GM12875 (cell line): Measurements from ENCODE around the gene CLDN16.

Experiments
- H3K4me3 ChIP-seq: one replicate; pipeline ENCODE4 v1.5.1; 2011; ENCODE audit warnings: low read depth, low read length, control low read depth
- TF ChIP-seq, protein P1 (sequence below): IDR thresholded peaks from 2 replicates; pipeline ENCODE4 v1.5.1; 2011; ENCODE audit warnings: low read depth, mild to moderate bottlenecking, control low read depth, inconsistent platforms, low read length, moderate library complexity, borderline replicate concordance; ENCODE audit not compliant: insufficient read depth

CLDN16 gene

DNA sequence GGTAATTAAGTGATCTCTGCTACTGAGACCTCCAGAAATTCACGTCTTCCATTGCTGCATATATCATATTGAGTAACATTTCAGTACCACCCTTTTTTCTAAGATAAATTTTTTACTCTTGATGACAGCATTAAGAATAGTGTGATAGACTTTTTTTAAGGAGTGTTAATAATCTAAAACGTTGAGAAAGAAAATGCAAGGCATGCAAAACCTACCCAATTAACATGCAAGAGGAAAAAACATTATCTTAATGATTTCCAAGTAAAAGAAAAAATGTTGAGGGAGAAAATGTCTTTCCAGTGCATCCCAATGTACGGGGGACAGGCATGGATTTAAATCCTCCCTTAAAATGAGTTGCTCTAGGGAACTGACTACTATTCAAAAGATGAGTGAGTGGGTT lies 740 bp downstream of the CLDN16 start:
- no peak overlapping the region for H3K4me3 ChIP-seq
- TF ChIP-seq, protein P1, sequence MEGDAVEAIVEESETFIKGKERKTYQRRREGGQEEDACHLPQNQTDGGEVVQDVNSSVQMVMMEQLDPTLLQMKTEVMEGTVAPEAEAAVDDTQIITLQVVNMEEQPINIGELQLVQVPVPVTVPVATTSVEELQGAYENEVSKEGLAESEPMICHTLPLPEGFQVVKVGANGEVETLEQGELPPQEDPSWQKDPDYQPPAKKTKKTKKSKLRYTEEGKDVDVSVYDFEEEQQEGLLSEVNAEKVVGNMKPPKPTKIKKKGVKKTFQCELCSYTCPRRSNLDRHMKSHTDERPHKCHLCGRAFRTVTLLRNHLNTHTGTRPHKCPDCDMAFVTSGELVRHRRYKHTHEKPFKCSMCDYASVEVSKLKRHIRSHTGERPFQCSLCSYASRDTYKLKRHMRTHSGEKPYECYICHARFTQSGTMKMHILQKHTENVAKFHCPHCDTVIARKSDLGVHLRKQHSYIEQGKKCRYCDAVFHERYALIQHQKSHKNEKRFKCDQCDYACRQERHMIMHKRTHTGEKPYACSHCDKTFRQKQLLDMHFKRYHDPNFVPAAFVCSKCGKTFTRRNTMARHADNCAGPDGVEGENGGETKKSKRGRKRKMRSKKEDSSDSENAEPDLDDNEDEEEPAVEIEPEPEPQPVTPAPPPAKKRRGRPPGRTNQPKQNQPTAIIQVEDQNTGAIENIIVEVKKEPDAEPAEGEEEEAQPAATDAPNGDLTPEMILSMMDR = no peak

DNA sequence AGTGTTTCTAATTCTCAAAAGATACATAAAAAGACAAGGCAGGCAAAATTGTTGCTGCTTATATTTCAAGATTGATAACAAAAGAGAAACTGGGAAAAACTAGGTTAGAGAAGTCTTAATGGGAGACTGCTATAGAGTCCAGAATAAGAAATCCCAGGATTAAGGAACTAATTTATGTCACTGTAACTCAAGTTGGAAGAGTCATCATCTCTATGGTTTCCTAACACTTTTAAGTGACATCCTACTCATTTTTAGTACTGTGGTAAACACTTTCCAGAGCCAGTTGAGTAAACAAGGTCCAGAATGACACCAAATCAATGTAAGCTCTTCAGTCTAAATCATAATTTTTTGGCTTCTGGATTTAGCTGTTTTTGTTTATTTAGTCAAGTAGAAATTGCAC lies 8.0 kb downstream of the CLDN16 start:
- no peak overlapping the region for H3K4me3 ChIP-seq
- TF ChIP-seq, protein P1 = no peak

DNA sequence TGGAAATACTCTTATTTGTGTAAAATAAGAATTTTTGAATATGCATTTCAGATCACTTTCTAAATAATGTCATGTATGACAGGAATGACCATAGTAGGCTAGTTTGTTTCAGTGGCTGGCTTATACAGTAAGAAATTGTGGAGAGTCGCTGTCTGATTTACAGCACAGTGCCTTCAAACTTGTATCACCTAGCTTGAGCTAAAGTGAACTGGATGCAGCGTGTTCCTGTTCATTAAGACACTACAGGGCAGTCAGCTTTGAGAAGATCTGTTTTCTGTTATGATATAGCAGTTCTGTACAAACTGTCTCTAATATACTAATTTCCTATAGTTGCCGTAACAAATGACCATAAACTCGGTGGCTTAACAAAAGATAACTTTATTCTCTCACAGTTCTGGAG lies 9.9 kb downstream of the CLDN16 start:
- H3K4me3 ChIP-seq = no peak overlapping the region
- TF ChIP-seq, protein P1 = no peak

DNA sequence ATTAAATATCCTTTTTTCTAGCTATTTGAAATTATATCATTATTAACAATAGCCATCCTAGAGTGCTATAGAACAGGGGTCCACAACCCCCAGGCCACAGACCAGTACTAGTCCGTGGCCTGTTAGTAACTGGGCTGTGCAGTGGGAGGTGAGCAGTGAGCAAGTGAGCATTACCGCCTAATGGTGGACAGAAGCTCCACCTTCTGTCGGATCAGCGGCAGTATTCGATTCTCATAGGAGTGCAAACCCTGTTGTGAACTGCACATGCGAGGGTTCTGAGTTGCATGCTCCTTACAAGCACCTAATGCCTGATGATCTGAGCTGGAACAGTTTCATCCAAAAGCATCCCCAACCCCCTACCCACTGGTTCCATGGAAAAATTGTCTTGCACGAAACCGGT lies 11.7 kb downstream of the CLDN16 start:
- TF ChIP-seq, protein P1 = no peak
- H3K4me3 ChIP-seq = no peak overlapping the region

DNA sequence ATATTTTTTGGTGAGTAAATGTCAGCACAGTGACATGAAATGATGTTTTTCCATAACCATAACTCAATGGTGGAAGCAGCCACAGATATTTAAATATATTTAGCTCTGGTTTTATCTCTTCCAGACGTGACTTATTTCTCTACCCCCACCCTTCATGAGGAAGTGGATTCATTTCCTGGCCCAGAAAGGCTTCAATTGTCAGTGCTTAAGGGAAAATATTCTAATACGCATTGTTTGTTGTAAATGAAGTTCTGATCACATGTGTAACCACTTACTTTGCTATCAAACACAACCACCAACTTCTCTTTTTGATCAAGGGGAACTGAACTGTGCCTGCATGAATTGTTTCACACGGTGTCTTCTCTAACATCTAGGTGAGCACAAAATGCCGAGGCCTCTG lies 14.0 kb downstream of the CLDN16 start:
- TF ChIP-seq, protein P1 = no peak
- H3K4me3 ChIP-seq = no peak overlapping the region

DNA sequence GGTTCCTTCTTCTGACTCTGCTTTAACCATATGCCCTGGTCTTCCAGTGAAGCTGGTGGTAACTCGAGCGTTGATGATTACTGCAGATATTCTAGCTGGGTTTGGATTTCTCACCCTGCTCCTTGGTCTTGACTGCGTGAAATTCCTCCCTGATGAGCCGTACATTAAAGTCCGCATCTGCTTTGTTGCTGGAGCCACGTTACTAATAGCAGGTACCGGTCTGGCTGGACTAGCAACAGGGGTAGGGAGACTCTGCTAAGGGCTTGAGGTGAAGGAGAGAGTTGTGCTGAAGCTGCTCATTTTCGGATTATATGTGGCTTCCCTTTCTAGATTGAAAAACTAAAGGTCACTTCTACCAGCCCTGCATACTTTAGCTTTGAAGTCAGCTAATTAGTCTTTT lies 16.8 kb downstream of the CLDN16 start:
- TF ChIP-seq, protein P1 = no peak
- H3K4me3 ChIP-seq = no peak overlapping the region

DNA sequence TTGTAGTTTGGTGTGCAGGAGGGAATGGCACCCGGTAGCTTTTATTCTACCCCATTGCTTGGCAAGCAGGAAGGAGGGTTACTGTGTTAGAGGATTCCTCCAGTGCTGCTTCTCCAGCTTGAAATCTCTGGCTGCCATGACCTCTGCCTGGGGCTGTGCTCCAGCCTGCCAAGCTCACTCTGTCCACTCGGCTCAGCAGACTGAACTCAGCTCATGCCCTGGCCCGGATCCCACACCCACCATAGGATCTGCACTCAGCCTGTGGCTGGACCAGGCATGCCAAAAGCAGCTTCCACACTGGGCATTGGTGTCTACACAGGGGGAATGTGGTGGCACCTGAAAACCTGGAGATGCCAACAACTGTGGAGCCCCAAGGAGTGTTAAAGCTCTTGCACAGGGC lies 26.3 kb downstream of the CLDN16 start:
- TF ChIP-seq, protein P1 = no peak
- no peak overlapping the region for H3K4me3 ChIP-seq
